Activated T-cell treated with anti-CD3 and anti-CD28 coated beads, Interleukin-2, amount 50 U/mL, for 4 hours (primary cell): Measurements from ENCODE around the gene PER2. TPM values are rescaled to one million over a fixed set of nuclear protein-coding genes. Genes with fewer than 3 reads are reported as not detected.

ENCODE experiments used
- ATAC-seq, 2 donors: fragments of 200-7000 bp; cut with Tn5 transposase; one replicate each; pipeline ENCODE4 v1.10.0; 2021
- DNase-seq: peaks from one replicate; pipeline ENCODE4 v3.0.0-alpha.2; 2020
- H3K27me3 Mint-ChIP-seq: one replicate; pipeline ENCODE4 v1.8.0; 2021; ENCODE audit warnings: low read depth, mixed read lengths
- H3K36me3 Mint-ChIP-seq: one replicate; pipeline ENCODE4 v1.8.0; 2022; ENCODE audit warnings: mixed read lengths; ENCODE audit not compliant: insufficient read depth
- H3K4me1 Mint-ChIP-seq: one replicate; pipeline ENCODE4 v1.8.0; 2021; ENCODE audit warnings: low read depth, mixed read lengths
- H3K4me3 Mint-ChIP-seq: one replicate; pipeline ENCODE4 v1.8.0; 2021; ENCODE audit warnings: mild to moderate bottlenecking, moderate library complexity, mixed read lengths
- H3K9me3 Mint-ChIP-seq: one replicate; pipeline ENCODE4 v1.8.0; 2021; ENCODE audit warnings: mixed read lengths
- total RNA-seq, 3 donors: library from RNA; stranded (reverse); gene quantifications; one replicate each; pipeline ENCODE4 v1.2.1, GENCODE V29; 2021

Gene PER2
- total RNA-seq, 3 donors from 2014 or later = 22.8 to 25.4 (median 24.6) TPM

- H3K27me3 Mint-ChIP-seq = peaks cover 32% of the 10 kb centered on the region
- peaks cover 16% of the 10 kb centered on the region for H3K4me1 Mint-ChIP-seq
Observed at GRCh38 chr2:238233625-238234024, 54.8 kb downstream of the PER2 start.

GRCh38 chr2:238231809-238232208, 56.6 kb downstream of the PER2 start:
- Mint-ChIP-seq H3K36me3 (peaks cover under 1% of the 10 kb centered on the region), H3K27me3 (peaks cover 28% of the 10 kb centered on the region), H3K4me3 (peak overlapping the region; percentile 89), H3K9me3 (no peaks in the 10 kb centered on the region), H3K4me1 (peaks cover 16% of the 10 kb centered on the region)
- ATAC-seq (no peak), DNase-seq (no peak)

More at GRCh38 chr2:238233625-238234024, 54.8 kb downstream of the PER2 start:
- H3K4me3 Mint-ChIP-seq = peak overlapping the region; percentile 32
- ATAC-seq = no peak
- no peaks in the 10 kb centered on the region for H3K9me3 Mint-ChIP-seq
- H3K36me3 Mint-ChIP-seq = no peaks in the 10 kb centered on the region
- DNase-seq = no peak

GRCh38 chr2:238231251-238231793, 57.1 kb downstream of the PER2 start:
- Mint-ChIP-seq H3K36me3 (peaks cover 2% of the 10 kb centered on the region), H3K27me3 (peaks cover 26% of the 10 kb centered on the region), H3K4me3 (peak overlapping the region; percentile 89), H3K9me3 (no peaks in the 10 kb centered on the region), H3K4me1 (peaks cover 16% of the 10 kb centered on the region)
- peak; percentile 90 to 92 for ATAC-seq
- DNase-seq = peak; percentile 74

GRCh38 chr2:238230699-238231098, 57.7 kb downstream of the PER2 start:
- ATAC-seq (no peak), DNase-seq (no peak)
- Mint-ChIP-seq H3K4me1 (peaks cover 16% of the 10 kb centered on the region), H3K36me3 (peaks cover 2% of the 10 kb centered on the region), H3K4me3 (peak overlapping the region; percentile 89), H3K9me3 (no peaks in the 10 kb centered on the region), H3K27me3 (peaks cover 20% of the 10 kb centered on the region)

- Mint-ChIP-seq H3K36me3 (peaks cover 7% of the 10 kb centered on the region), H3K4me3 (no peak overlapping the region), H3K4me1 (peaks cover 14% of the 10 kb centered on the region), H3K27me3 (peaks cover 9% of the 10 kb centered on the region), H3K9me3 (no peaks in the 10 kb centered on the region)
- DNase-seq (no peak), ATAC-seq (no peak)
Observed at GRCh38 chr2:238228700-238229099, 59.7 kb downstream of the PER2 start.

GRCh38 chr2:238227587-238228032, 60.8 kb downstream of the PER2 start:
- Mint-ChIP-seq H3K27me3 (peaks cover 9% of the 10 kb centered on the region), H3K36me3 (peaks cover 7% of the 10 kb centered on the region), H3K9me3 (no peaks in the 10 kb centered on the region), H3K4me1 (peaks cover 14% of the 10 kb centered on the region), H3K4me3 (no peak overlapping the region)
- DNase-seq (no peak), ATAC-seq (no peak)

GRCh38 chr2:238226698-238227586, 61.5 kb downstream of the PER2 start:
- Mint-ChIP-seq H3K4me1 (peaks cover 14% of the 10 kb centered on the region), H3K36me3 (peaks cover 7% of the 10 kb centered on the region), H3K9me3 (no peaks in the 10 kb centered on the region), H3K27me3 (peaks cover 5% of the 10 kb centered on the region), H3K4me3 (no peak overlapping the region)
- ATAC-seq (no peak), DNase-seq (no peak)

- Mint-ChIP-seq H3K4me1 (peaks cover 10% of the 10 kb centered on the region), H3K4me3 (no peak overlapping the region), H3K9me3 (no peaks in the 10 kb centered on the region), H3K36me3 (peaks cover 7% of the 10 kb centered on the region), H3K27me3 (peaks cover 5% of the 10 kb centered on the region)
- ATAC-seq (no peak), DNase-seq (no peak)
Observed at GRCh38 chr2:238225911-238226697, 62.3 kb downstream of the PER2 start.

- ATAC-seq (no peak), DNase-seq (no peak)
- Mint-ChIP-seq H3K4me3 (no peak overlapping the region), H3K36me3 (peaks cover 7% of the 10 kb centered on the region), H3K4me1 (peaks cover 2% of the 10 kb centered on the region), H3K27me3 (peaks cover under 1% of the 10 kb centered on the region), H3K9me3 (no peaks in the 10 kb centered on the region)
Observed at GRCh38 chr2:238225121-238225520, 63.3 kb downstream of the PER2 start.

- peaks cover 7% of the 10 kb centered on the region for H3K36me3 Mint-ChIP-seq
- ATAC-seq = no peak
- H3K27me3 Mint-ChIP-seq = no peaks in the 10 kb centered on the region
- H3K4me3 Mint-ChIP-seq = no peak overlapping the region
- no peaks in the 10 kb centered on the region for H3K4me1 Mint-ChIP-seq
- H3K9me3 Mint-ChIP-seq = no peaks in the 10 kb centered on the region
- DNase-seq = no peak
Observed at GRCh38 chr2:238224356-238225035, 63.9 kb downstream of the PER2 start.

GRCh38 chr2:238220892-238221521, 67.4 kb downstream of the PER2 start:
- peaks cover 7% of the 10 kb centered on the region for H3K27me3 Mint-ChIP-seq
- H3K4me3 Mint-ChIP-seq = peak overlapping the region; percentile 52
- H3K36me3 Mint-ChIP-seq = peaks cover 5% of the 10 kb centered on the region
- DNase-seq (no peak), ATAC-seq (peak; percentile 43 to 55)
- H3K4me1 Mint-ChIP-seq = no peaks in the 10 kb centered on the region
- no peaks in the 10 kb centered on the region for H3K9me3 Mint-ChIP-seq

GRCh38 chr2:238220274-238220891, 68.0 kb downstream of the PER2 start:
- peaks cover 11% of the 10 kb centered on the region for H3K27me3 Mint-ChIP-seq
- H3K4me3 Mint-ChIP-seq = no peak overlapping the region
- H3K4me1 Mint-ChIP-seq = no peaks in the 10 kb centered on the region
- H3K36me3 Mint-ChIP-seq = peaks cover 4% of the 10 kb centered on the region
- ATAC-seq (no peak), DNase-seq (no peak)
- no peaks in the 10 kb centered on the region for H3K9me3 Mint-ChIP-seq

- ATAC-seq = no peak
- no peak overlapping the region for H3K4me3 Mint-ChIP-seq
- peaks cover 34% of the 10 kb centered on the region for H3K27me3 Mint-ChIP-seq
- no peaks in the 10 kb centered on the region for H3K9me3 Mint-ChIP-seq
- no peak for DNase-seq
- H3K36me3 Mint-ChIP-seq = no peaks in the 10 kb centered on the region
- no peaks in the 10 kb centered on the region for H3K4me1 Mint-ChIP-seq
Observed at GRCh38 chr2:238216651-238217184, 71.7 kb downstream of the PER2 start.
